Activated CD8-positive, alpha-beta memory T cell treated with anti-CD3 and anti-CD28 coated beads, Interleukin-2, amount 50 U/mL, for 24 hours (primary cell): ENCODE measurements around the gene NKAP.
"Not testable (repeated sequence)": the region's sequence is repeated elsewhere in the genome, so short reads cannot be mapped to it uniquely, and the experiment has no call there.

Experiments used
- DNase-seq: peaks from one replicate; pipeline ENCODE4 v3.0.0-alpha.2; 2020; ENCODE audit errors: extremely low read depth

The NKAP gene

GRCh38 chrX:119935215-119935874, 8.2 kb downstream of the NKAP start:
- no peak for DNase-seq

- DNase-seq: not testable (repeated sequence)
Observed at GRCh38 chrX:119922391-119922790, 21.2 kb downstream of the NKAP start.

DNA sequence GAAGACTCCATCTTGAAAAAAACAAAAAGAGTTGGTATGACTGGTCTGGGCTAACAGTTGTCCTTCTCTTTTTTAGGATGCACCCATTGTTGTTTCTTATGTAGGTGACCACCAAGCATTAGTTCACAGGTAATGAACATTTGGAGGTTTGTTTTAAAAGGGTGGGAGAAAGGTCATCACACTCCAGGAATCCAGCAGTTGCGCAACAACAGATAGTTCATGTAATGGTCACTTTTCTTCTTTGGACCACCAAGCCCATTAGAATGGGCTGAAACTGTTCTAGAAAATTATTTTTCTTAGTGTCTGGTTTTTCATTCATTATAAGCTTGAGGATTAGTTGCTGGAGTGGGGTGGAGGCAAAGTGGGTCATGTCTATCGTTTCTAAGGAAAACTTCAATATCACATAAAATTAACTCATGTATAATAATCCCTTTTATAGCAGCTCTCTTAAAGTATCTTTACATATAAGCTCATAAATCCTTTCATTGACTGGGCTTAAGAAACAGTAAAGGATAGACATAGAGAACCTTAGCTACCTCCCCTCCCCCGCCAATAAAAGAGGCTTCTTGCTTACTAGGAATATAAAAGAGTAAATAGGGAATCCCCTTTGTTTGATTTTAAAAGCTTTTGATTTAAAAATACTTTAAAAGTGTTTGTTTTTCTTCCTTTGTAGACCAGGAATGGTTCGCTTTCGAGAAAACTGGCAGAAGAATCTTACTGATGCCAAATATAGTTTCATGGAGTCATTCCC, 23.5 kb downstream of the NKAP start:
- no peak for DNase-seq

GRCh38 chrX:119917877-119918276, 25.7 kb downstream of the NKAP start:
- DNase-seq: no peak

- no peak for DNase-seq
Observed at GRCh38 chrX:119916310-119916709, 27.2 kb downstream of the NKAP start.

GRCh38 chrX:119900976-119901375, 42.6 kb downstream of the NKAP start:
- DNase-seq: no peak

GRCh38 chrX:119899125-119899524, 44.4 kb downstream of the NKAP start:
- no peak for DNase-seq

GRCh38 chrX:119895843-119896326, 47.7 kb downstream of the NKAP start, which contains the start of gene AKAP14:
TSS of gene AKAP14 (plus strand) at chrX:119895893. CDS start at chrX:119903224, 7,331 bp downstream.
- no peak for DNase-seq

DNA sequence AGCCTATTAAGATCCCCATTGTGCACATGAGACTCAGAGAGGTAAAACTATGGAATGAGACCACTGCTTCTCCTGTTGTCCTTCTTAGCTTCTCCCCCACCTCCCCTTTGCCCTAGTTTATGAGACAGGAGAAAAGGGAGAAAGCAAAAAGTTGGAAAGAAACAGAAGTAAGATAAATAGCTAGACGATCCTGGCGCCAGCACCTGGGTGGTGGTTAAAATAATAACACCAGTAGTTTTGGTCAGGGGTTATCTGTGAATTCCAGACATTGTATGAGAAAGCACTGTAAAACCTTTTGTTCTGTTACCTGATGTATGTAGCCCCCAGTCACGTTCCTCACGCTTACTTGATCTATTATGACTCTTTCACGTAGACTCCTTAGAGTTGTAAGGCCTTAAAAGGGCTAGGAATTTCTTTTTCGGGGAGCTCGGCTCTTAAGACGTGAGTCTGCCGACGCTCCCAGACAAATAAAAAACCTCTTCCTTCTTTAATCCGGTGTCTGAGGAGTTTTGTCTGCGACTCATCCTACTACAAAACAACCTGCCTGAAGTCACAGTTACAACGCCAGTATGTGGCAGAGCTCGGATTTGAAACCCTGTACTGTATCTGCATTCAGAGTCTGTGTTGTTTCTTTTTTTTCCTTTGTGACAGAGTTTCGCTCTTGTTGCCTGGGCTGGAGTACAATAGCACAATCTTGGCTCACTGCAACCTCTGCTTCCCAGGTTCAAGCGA, 51.4 kb downstream of the NKAP start:
- DNase-seq: not testable (repeated sequence)

- not testable (repeated sequence) for DNase-seq
Observed at GRCh38 chrX:119890626-119891025, 52.9 kb downstream of the NKAP start.

DNA sequence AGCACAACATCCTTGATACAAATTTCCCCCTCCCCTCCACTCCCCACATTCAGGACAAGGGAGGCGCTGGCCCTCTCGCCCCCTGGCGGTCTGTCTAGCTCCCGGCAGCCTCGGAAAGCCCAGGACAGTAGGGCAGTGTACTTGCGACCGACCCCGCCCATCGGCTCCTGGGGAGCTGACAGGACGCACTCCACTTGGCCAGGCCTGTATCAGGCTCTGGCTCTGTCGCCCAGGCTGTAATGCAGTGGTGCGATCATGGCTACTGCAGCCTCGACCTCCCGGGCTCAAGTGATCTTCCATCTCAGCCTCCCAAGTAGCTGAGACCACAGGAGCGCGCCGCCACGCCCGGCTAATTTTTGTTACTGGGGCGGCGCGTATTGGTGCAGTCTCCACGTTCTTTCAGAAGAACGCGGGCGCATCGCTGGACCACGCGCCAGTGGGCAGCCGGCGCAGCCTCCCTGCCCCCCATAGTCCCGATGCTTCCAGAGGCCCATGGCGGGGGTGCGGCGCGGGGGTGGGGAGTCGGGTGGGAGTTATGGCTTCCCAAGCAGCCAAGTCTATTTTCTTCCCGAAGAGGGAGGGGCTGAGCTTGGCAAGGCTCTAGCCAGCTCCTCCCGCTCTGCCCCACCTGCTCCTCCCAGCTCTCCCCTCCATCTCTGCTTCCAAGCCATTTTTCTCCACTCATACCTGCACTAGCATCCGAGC, 55.7 kb downstream of the NKAP start:
- no peak for DNase-seq

DNA sequence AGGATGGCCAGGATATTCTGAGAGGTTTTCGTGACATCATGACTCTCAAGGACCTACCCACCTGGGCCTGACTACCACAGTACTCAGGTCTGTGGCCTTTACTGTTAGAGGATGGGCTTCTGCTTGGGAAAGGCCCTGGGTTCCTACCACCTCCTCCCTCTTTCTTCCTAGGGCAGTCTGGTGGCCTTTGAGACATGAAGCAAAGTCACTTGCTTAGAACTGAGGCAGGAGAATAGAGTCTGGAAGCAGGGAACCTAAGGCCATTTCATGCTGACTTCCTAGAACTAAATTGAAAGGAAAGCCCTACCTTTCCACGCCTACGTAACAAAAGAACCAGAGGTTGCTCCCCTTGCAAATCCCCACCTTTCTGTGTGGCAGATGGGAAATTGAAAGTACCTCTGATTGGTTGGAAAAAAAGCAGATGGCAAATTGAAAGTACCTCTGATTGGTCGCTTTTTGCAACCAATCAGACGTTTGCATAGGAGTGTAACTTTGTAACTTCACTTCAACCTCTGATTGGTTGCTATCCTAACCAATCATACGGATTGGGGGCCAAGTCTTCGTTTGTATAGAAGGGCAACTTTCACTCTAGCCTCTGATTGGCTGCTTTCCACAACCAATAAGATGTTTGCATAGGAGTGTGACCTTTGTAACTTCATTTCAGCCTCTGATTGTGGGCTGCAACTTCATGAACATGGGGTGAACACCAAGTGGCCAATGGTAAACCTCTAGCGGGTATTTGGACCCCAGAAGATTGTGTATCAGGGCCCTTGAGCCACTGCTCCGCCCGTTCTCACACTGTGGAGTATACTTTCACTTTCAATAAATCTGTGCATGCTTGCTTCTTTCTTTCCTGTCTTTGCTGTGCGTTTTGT, 57.8 kb downstream of the NKAP start:
- no peak for DNase-seq

- DNase-seq: no peak
Observed at GRCh38 chrX:119880552-119881437, 62.8 kb downstream of the NKAP start.

- no peak for DNase-seq
Observed at GRCh38 chrX:119880076-119880475, 63.5 kb downstream of the NKAP start.

GRCh38 chrX:119878740-119879139, 64.8 kb downstream of the NKAP start:
- no peak for DNase-seq

- DNase-seq: peak; percentile 59
Observed at GRCh38 chrX:119871599-119872395, 71.8 kb downstream of the NKAP start, which contains the start of the genes NDUFA1 and RNF113A. TSS of gene NDUFA1 (plus strand) at chrX:119871832. CDS start at chrX:119871912, 80 bp downstream. TSS of gene RNF113A (minus strand) at chrX:119871733. CDS start at chrX:119871613, 120 bp downstream.

- DNase-seq: no peak
Observed at GRCh38 chrX:119871245-119871598, 72.3 kb downstream of the NKAP start.
